Esophagus muscularis mucosa (tissue), 4 donors: ENCODE measurements around the gene LNPEP.

Experiments used
- CTCF ChIP-seq, 3 experiments: fragments of 200-600 bp in 2 of 3; fragments of 450-650 bp in 1 of 3; sonication (generic) in 2 of 3; IDR thresholded peaks; one replicate each; pipeline ENCODE4 v1.5.1; 2017 to 2019; ENCODE audit warnings: antibody characterized with exemption in 3 of 3, mild to moderate bottlenecking in 2 of 3, moderate library complexity in 1 of 3
- EP300 ChIP-seq: sonication (generic); formaldehyde crosslinking; IDR thresholded peaks from one replicate; pipeline ENCODE4 v1.6.1; 2017; ENCODE audit warnings: antibody characterized with exemption
- POLR2A ChIP-seq: fragments of 450-650 bp; IDR thresholded peaks from one replicate; pipeline ENCODE4 v1.6.1; 2017; ENCODE audit warnings: antibody characterized with exemption, moderate library complexity, mild to moderate bottlenecking, low read depth
- POLR2AphosphoS5 ChIP-seq, 2 donors: sonication (generic); formaldehyde crosslinking; IDR thresholded peaks; one replicate each; pipeline ENCODE4 v1.6.1; 2017; ENCODE audit warnings: antibody characterized with exemption in 2 of 2

GRCh38 chr5:96901841-96902240 is 34.0 kb upstream of the LNPEP start:
- TF ChIP-seq CTCF (IDR thresholded peaks at IDR 0.05) = no peak
- no peak for TF ChIP-seq POLR2A
- no peak for TF ChIP-seq POLR2AphosphoS5 (IDR thresholded peaks at IDR 0.05)
- no peak for TF ChIP-seq EP300
